Psoas muscle (tissue), 8 donors: ENCODE measurements around the gene CEMIP. TPM values are rescaled to one million over a fixed set of nuclear protein-coding genes. Genes with fewer than 3 reads are reported as not detected.
A peak's percentile ranks its signal among the peaks of the same experiment; 100 is the strongest.

Experiments used
- ATAC-seq, 4 donors: fragments of 200-7000 bp; cut with Tn5 transposase; one replicate each; pipeline ENCODE4 v1.9.1; 2020; ENCODE audit warnings: moderate library complexity in 3 of 4, mild to moderate bottlenecking in 2 of 4
- DNase-seq, 2 donors: peaks; one replicate each; pipeline ENCODE4 v3.0.0-alpha.2; 2020
- H3K27ac ChIP-seq: fragments of 200-600 bp; one replicate; pipeline ENCODE4 v1.8.0; 2022
- H3K27me3 ChIP-seq, 3 donors: fragments of 200-600 bp in 1 of 3; one replicate each; pipeline versions ENCODE4 v1.6.1 to v1.8.0; 2013 to 2022; ENCODE audit warnings: low read length in 2 of 3, mild to moderate bottlenecking in 2 of 3, moderate library complexity in 1 of 3; ENCODE audit not compliant: insufficient read depth in 3 of 3
- H3K36me3 ChIP-seq, 2 donors: fragments of 200-600 bp in 1 of 2; one replicate each; pipeline versions ENCODE4 v1.6.1 to v1.8.0; 2013 to 2022; ENCODE audit warnings: low read depth in 1 of 2, mild to moderate bottlenecking in 1 of 2, moderate library complexity in 1 of 2; ENCODE audit not compliant: insufficient read depth in 1 of 2
- H3K4me1 ChIP-seq: fragments of 200-600 bp; one replicate; pipeline ENCODE4 v1.8.0; 2022
- H3K4me3 ChIP-seq: fragments of 200-600 bp; one replicate; pipeline ENCODE4 v1.8.0; 2022; ENCODE audit warnings: mild to moderate bottlenecking
- H3K9me3 ChIP-seq: fragments of 200-600 bp; one replicate; pipeline ENCODE4 v1.8.0; 2022
- WGBS, 3 donors: extraction: QIAGEN DNeasy Blood & Tissue Kit; methylation state at CpG; one replicate each; pipeline versions ENCODE4 v1.1.6 to v1.1.7; 2013; 5-methylcytosine and 5-hydroxymethylcytosine counted together
- intact Hi-C, 2 donors: fragments of 100-400 bp; cut with DNase I; formaldehyde crosslinking; loops; one replicate each; pipeline versions ENCODE4 v1.11.0 to v1.14.2; 2022
- polyA plus RNA-seq, 3 donors: library from polyadenylated mRNA; stranded (reverse); fragments of 200-250 nt; gene quantifications; one replicate each; pipeline ENCODE4 v1.2.3, GENCODE V29; 2013
- total RNA-seq, 4 donors: library from RNA; stranded (reverse); fragmentation: NEBNext Ultra II Directional in 2 of 4; extraction: Animal tissue kit (Norgen Biotek cat#: 25700) in 2 of 4; gene quantifications; one replicate each; pipeline versions ENCODE4 v1.2.1 to v1.2.4, GENCODE V29; 2021 to 2023
- TF ChIP-seq, protein P1 (sequence below): fragments of 200-600 bp; IDR thresholded peaks from one replicate; pipeline ENCODE4 v1.8.0; 2022; ENCODE audit warnings: antibody characterized with exemption
- donor health status: healthy with polysubstance abuse.
- donor health status: DM: no; HTN: no; CAD: no; lungs with moderate emphysema.
- donor health status: Bipolar disorder and iron deficiency.
- donor health status: healthy.
- donor health status: DM: yes; HTN: yes; CAD: no.
- donor health status: DM: no; HTN: no; CAD: no.
- donor health status: DM: no; HTN: no; CAD: no.
- donor health status: DM: yes; HTN: yes; CAD: no.

CEMIP gene
- total and polyA plus RNA-seq, 7 donors = under 0.01 to 0.96 (median 0.04) TPM

- 93 to 94% (median 94%) methylated on average over 5 of the region's 5 CpGs for whole genome bisulfite sequencing, 3 donors
- ATAC-seq (no peak), DNase-seq (no peak)
- Histone ChIP-seq H3K4me3 (no peak overlapping the region), H3K27me3 (no peaks in the 10 kb centered on the region), H3K4me1 (peaks cover 1% of the 10 kb centered on the region), H3K9me3 (no peaks in the 10 kb centered on the region), H3K36me3 (no peaks in the 10 kb centered on the region), H3K27ac (no peak overlapping the region)
- intact Hi-C loops = no loop called here
- TF ChIP-seq, protein P1, sequence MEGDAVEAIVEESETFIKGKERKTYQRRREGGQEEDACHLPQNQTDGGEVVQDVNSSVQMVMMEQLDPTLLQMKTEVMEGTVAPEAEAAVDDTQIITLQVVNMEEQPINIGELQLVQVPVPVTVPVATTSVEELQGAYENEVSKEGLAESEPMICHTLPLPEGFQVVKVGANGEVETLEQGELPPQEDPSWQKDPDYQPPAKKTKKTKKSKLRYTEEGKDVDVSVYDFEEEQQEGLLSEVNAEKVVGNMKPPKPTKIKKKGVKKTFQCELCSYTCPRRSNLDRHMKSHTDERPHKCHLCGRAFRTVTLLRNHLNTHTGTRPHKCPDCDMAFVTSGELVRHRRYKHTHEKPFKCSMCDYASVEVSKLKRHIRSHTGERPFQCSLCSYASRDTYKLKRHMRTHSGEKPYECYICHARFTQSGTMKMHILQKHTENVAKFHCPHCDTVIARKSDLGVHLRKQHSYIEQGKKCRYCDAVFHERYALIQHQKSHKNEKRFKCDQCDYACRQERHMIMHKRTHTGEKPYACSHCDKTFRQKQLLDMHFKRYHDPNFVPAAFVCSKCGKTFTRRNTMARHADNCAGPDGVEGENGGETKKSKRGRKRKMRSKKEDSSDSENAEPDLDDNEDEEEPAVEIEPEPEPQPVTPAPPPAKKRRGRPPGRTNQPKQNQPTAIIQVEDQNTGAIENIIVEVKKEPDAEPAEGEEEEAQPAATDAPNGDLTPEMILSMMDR = no peak
Measured at GRCh38 chr15:80732818-80733217, 46.4 kb upstream of the CEMIP start.

- intact Hi-C loops = no loop called here
- 22 to 48% (median 24%) methylated on average over 1 of the region's 1 CpG for WGBS, 3 donors
- no peaks in the 10 kb centered on the region for H3K4me1 ChIP-seq
- H3K9me3 ChIP-seq = no peaks in the 10 kb centered on the region
- TF ChIP-seq, protein P1 = no peak
- no peak for ATAC-seq
- H3K36me3 ChIP-seq = no peaks in the 10 kb centered on the region
- no peaks in the 10 kb centered on the region for H3K27me3 ChIP-seq
- no peak overlapping the region for H3K4me3 ChIP-seq
- DNase-seq = no peak
- no peak overlapping the region for H3K27ac ChIP-seq
Measured at GRCh38 chr15:80733460-80733859, 45.7 kb upstream of the CEMIP start.

DNA sequence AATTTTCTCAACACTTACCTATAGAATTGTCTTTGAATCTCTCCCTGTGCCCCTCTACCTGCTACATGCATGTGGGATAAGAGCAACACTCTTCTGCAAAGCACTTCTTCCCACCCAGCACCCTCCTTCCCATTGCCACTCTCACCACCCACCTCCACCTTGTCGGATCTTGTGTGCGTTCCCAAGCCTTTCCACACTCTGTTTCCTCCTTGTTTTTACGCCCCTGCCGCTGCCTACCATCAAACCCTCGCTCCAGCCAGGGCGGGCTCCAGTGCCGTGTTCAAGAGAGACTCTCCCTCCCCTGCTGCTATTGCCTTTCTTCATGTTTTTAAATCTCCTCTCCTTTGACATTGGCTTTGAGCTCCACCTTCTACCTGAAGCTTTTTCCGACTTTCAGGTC is 43.8 kb upstream of the CEMIP start:
- intact Hi-C loops = no loop called here
- Histone ChIP-seq H3K4me1 (no peaks in the 10 kb centered on the region), H3K36me3 (no peaks in the 10 kb centered on the region), H3K27ac (no peak overlapping the region), H3K27me3 (no peaks in the 10 kb centered on the region), H3K9me3 (no peaks in the 10 kb centered on the region), H3K4me3 (no peak overlapping the region)
- 93 to 95% (median 93%) methylated on average over 8 of the region's 8 CpGs for WGBS, 3 donors
- ATAC-seq (no peak), DNase-seq (no peak)
- TF ChIP-seq, protein P1 = no peak

DNA sequence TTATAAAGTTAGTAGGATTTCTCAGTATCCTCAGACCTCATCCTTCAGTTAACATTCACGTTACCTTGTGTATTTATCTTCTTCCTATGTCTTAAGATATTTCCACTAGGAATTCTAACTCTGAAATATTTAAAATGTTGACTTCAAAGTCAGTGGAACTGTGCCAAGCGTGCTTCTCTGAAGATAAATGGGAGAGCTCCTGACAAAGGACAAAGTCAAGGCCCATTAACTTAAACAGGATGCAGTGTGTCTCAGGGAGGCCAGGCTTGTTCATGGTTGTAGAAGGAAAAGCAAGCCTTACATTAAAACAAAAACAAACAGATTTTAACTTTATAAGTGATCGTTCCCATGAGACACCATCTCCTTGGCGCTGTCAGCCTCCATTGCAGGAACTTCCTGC is 42.6 kb upstream of the CEMIP start:
- Histone ChIP-seq H3K4me3 (no peak overlapping the region), H3K27me3 (no peaks in the 10 kb centered on the region), H3K27ac (no peak overlapping the region), H3K4me1 (no peaks in the 10 kb centered on the region), H3K9me3 (no peaks in the 10 kb centered on the region), H3K36me3 (no peaks in the 10 kb centered on the region)
- DNase-seq (no peak), ATAC-seq (no peak)
- intact Hi-C loops = no loop called here
- 60 to 77% (median 71%) methylated on average over 4 of the region's 4 CpGs for WGBS, 3 donors
- TF ChIP-seq, protein P1 = no peak

DNA sequence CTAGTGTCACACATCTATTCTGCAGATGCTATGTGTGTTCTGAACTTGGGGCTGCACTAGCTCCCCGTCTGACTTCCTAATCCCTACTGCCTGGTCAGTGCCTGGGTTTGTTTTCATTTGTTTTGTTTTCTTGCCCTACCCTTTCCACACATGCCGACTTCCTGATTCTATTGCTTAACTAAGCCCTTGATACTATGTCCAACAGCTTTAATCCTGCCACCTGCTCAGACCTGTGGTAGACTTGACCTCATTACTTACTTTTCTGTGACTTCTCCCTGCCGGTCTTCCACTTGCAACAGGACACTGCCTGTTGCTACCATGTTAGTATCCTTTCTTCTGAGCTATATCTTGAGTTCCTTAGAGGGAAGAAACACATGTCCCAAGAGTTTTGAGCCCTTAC is 39.3 kb upstream of the CEMIP start:
- 50 to 63% (median 54%) methylated on average over 3 of the region's 3 CpGs for WGBS, 3 donors
- Histone ChIP-seq H3K27me3 (no peaks in the 10 kb centered on the region), H3K36me3 (no peaks in the 10 kb centered on the region), H3K4me1 (no peaks in the 10 kb centered on the region), H3K27ac (no peak overlapping the region), H3K4me3 (no peak overlapping the region), H3K9me3 (no peaks in the 10 kb centered on the region)
- DNase-seq (no peak), ATAC-seq (peak in 1 of 4 donors; percentile 62)
- TF ChIP-seq, protein P1 = no peak
- intact Hi-C loops = no loop called here
